T47D (cell line): Measurements from ENCODE around the gene CDH16.
"Not testable (repeated sequence)": the region's sequence is repeated elsewhere in the genome, so short reads cannot be mapped to it uniquely, and the experiment has no call there.

Experiments used
- DNase-seq, 2 experiments: peaks; one replicate each; pipeline versions ENCODE4 v3.0.0 to v3.0.0-alpha.2; 2011 to 2012; ENCODE audit warnings: low read depth in 1 of 2, low spot score in 1 of 2
- JUND ChIP-seq: IDR thresholded peaks from 2 replicates; pipeline ENCODE4 v1.6.1; 2012; ENCODE audit warnings: low read depth
- in situ Hi-C: cut with HindIII; loops from 2 replicates; pipeline ENCODE4 v1.10.0; 2016; ENCODE audit warnings: low sequenced_read_pairs, low pct_unique_long_range_greater_than_20kb

The CDH16 gene

GRCh38 chr16:66952430-66953110, 33.9 kb upstream of the CDH16 start:
- DNase-seq: no peak
- in situ Hi-C loops: no loop called here

GRCh38 chr16:66950971-66951790, 32.5 kb upstream of the CDH16 start:
- in situ Hi-C loops: no loop called here
- DNase-seq: no peak
- TF ChIP-seq JUND: no peak

More at GRCh38 chr16:66952430-66953110, 33.9 kb upstream of the CDH16 start:
- no peak for TF ChIP-seq JUND

GRCh38 chr16:66950437-66950836, 31.8 kb upstream of the CDH16 start:
- DNase-seq: no peak
- no peak for TF ChIP-seq JUND
- in situ Hi-C loops: no loop called here

- DNase-seq: no peak
- no peak for TF ChIP-seq JUND
- in situ Hi-C loops: no loop called here
Observed at GRCh38 chr16:66949472-66949871, 30.8 kb upstream of the CDH16 start.

- in situ Hi-C loops: no loop called here
- TF ChIP-seq JUND: no peak
- DNase-seq: no peak
Observed at GRCh38 chr16:66948837-66949225, 30.1 kb upstream of the CDH16 start.

GRCh38 chr16:66948134-66948836, 29.6 kb upstream of the CDH16 start:
- TF ChIP-seq JUND: no peak
- in situ Hi-C loops: no loop called here
- no peak for DNase-seq

GRCh38 chr16:66947302-66948065, 28.8 kb upstream of the CDH16 start:
- no peak for TF ChIP-seq JUND
- in situ Hi-C loops: no loop called here
- peak; percentile 86 to 88 for DNase-seq

- DNase-seq: no peak
- TF ChIP-seq JUND: no peak
- in situ Hi-C loops: no loop called here
Observed at GRCh38 chr16:66946974-66947301, 28.3 kb upstream of the CDH16 start.

GRCh38 chr16:66946541-66946940, 27.9 kb upstream of the CDH16 start:
- no peak for TF ChIP-seq JUND
- DNase-seq: no peak
- in situ Hi-C loops: no loop called here

GRCh38 chr16:66945939-66946338, 27.3 kb upstream of the CDH16 start:
- no peak for DNase-seq
- no peak for TF ChIP-seq JUND
- in situ Hi-C loops: no loop called here

- in situ Hi-C loops, DNase-seq: not testable (repeated sequence)
Observed at GRCh38 chr16:66944971-66945370, 26.3 kb upstream of the CDH16 start.

- TF ChIP-seq JUND: no peak
- DNase-seq: no peak
- in situ Hi-C loops: no loop called here
Observed at GRCh38 chr16:66944054-66944441, 25.4 kb upstream of the CDH16 start.
